Activated CD4-positive, alpha-beta memory T cell treated with anti-CD3 and anti-CD28 coated beads for 36 hours (primary cell): ENCODE measurements around the gene CRIM1. TPM values are rescaled to one million over a fixed set of nuclear protein-coding genes. Genes with fewer than 3 reads are reported as not detected.

Experiments
- CTCF ChIA-PET: fragments of 350-600 bp; sonication (Branson Sonifier 250); formaldehyde crosslinking; loops from one replicate; lab custom pipeline; 2021; ENCODE audit warnings: antibody characterized with exemption, inconsistent platforms; lab: Charles Lee
- POLR2A ChIA-PET: fragments of 350-600 bp; sonication (Branson Sonifier 250); formaldehyde crosslinking; loops from one replicate; lab custom pipeline; 2021; ENCODE audit warnings: antibody characterized with exemption; lab: Charles Lee
- DNase-seq: peaks from one replicate; pipeline ENCODE4 v3.0.0-alpha.2; 2020
- H3K27ac Mint-ChIP-seq: one replicate; pipeline ENCODE4 v1.8.0; 2021; ENCODE audit warnings: mixed read lengths
- H3K27me3 Mint-ChIP-seq: one replicate; pipeline ENCODE4 v1.8.0; 2021; ENCODE audit warnings: mixed read lengths
- H3K36me3 Mint-ChIP-seq: one replicate; pipeline ENCODE4 v1.8.0; 2021; ENCODE audit warnings: mixed read lengths
- H3K4me1 Mint-ChIP-seq: one replicate; pipeline ENCODE4 v1.8.0; 2021; ENCODE audit warnings: low read depth, mixed read lengths
- H3K4me3 Mint-ChIP-seq: one replicate; pipeline ENCODE4 v1.8.0; 2021; ENCODE audit warnings: mild to moderate bottlenecking, mixed read lengths
- H3K9me3 Mint-ChIP-seq: one replicate; pipeline ENCODE4 v1.8.0; 2021; ENCODE audit warnings: mixed read lengths
- intact Hi-C: fragments of 100-400 bp; cut with micrococcal nuclease; formaldehyde crosslinking; loops from one replicate; pipeline ENCODE4 v1.15.1; 2023
- total RNA-seq, 2 experiments: library from RNA; stranded (reverse); gene quantifications; one replicate each; pipeline ENCODE4 v1.2.3, GENCODE V29; 2021

Gene CRIM1
- total RNA-seq, 2 experiments from 2014 or later = 5.3 to 5.5 TPM

- H3K9me3 Mint-ChIP-seq = no peaks in the 10 kb centered on the region
- intact Hi-C loops = no loop called here
- no peak overlapping the region for H3K27ac Mint-ChIP-seq
- no peak overlapping the region for H3K4me3 Mint-ChIP-seq
- ChIA-PET CTCF (no interaction called here), POLR2A (no interaction called here)
- peaks cover 6% of the 10 kb centered on the region for H3K4me1 Mint-ChIP-seq
- no peak for DNase-seq
- H3K36me3 Mint-ChIP-seq = peaks cover 4% of the 10 kb centered on the region
- no peaks in the 10 kb centered on the region for H3K27me3 Mint-ChIP-seq
These were observed 88.8 kb downstream of the CRIM1 start for GRCh38 chr2:36444216-36444936.

- no peak for DNase-seq
- Mint-ChIP-seq H3K36me3 (peaks cover 4% of the 10 kb centered on the region), H3K4me3 (no peak overlapping the region), H3K4me1 (peaks cover 6% of the 10 kb centered on the region), H3K27ac (no peak overlapping the region), H3K9me3 (no peaks in the 10 kb centered on the region), H3K27me3 (no peaks in the 10 kb centered on the region)
- ChIA-PET CTCF (no interaction called here), POLR2A (no interaction called here)
- intact Hi-C loops = no loop called here
These were observed 89.7 kb downstream of the CRIM1 start for GRCh38 chr2:36445185-36445866.

GRCh38 chr2:36446294-36446693, 90.7 kb downstream of the CRIM1 start:
- Mint-ChIP-seq H3K4me1 (peaks cover 6% of the 10 kb centered on the region), H3K4me3 (no peak overlapping the region), H3K27me3 (no peaks in the 10 kb centered on the region), H3K9me3 (no peaks in the 10 kb centered on the region), H3K36me3 (peaks cover 4% of the 10 kb centered on the region), H3K27ac (no peak overlapping the region)
- intact Hi-C loops = no loop called here
- ChIA-PET CTCF (no interaction called here), POLR2A (no interaction called here)
- no peak for DNase-seq

GRCh38 chr2:36449213-36449612, 93.6 kb downstream of the CRIM1 start:
- Mint-ChIP-seq H3K4me1 (no peaks in the 10 kb centered on the region), H3K9me3 (no peaks in the 10 kb centered on the region), H3K4me3 (no peak overlapping the region), H3K36me3 (no peaks in the 10 kb centered on the region), H3K27me3 (no peaks in the 10 kb centered on the region), H3K27ac (no peak overlapping the region)
- POLR2A ChIA-PET = no interaction called here
- DNase-seq = no peak
- CTCF ChIA-PET = interaction anchor here (0.5 kb wide), 1 partner anchor 1841 kb away, joined by 4 read pairs; no protein-coding TSS in a partner anchor
- intact Hi-C loops = no loop called here

GRCh38 chr2:36449943-36450392, 94.4 kb downstream of the CRIM1 start:
- ChIA-PET POLR2A (no interaction called here), CTCF (no interaction called here)
- no peaks in the 10 kb centered on the region for H3K27me3 Mint-ChIP-seq
- intact Hi-C loops = no loop called here
- no peaks in the 10 kb centered on the region for H3K4me1 Mint-ChIP-seq
- no peak for DNase-seq
- H3K4me3 Mint-ChIP-seq = no peak overlapping the region
- H3K36me3 Mint-ChIP-seq = no peaks in the 10 kb centered on the region
- H3K9me3 Mint-ChIP-seq = no peaks in the 10 kb centered on the region
- H3K27ac Mint-ChIP-seq = no peak overlapping the region

- no peak for DNase-seq
- Mint-ChIP-seq H3K36me3 (no peaks in the 10 kb centered on the region), H3K27ac (no peak overlapping the region), H3K4me1 (no peaks in the 10 kb centered on the region), H3K27me3 (no peaks in the 10 kb centered on the region), H3K9me3 (no peaks in the 10 kb centered on the region), H3K4me3 (no peak overlapping the region)
- intact Hi-C loops = no loop called here
- ChIA-PET CTCF (no interaction called here), POLR2A (no interaction called here)
These were observed 95.1 kb downstream of the CRIM1 start for GRCh38 chr2:36450466-36451196.

- no peak overlapping the region for H3K4me3 Mint-ChIP-seq
- H3K4me1 Mint-ChIP-seq = no peaks in the 10 kb centered on the region
- ChIA-PET CTCF (no interaction called here), POLR2A (no interaction called here)
- H3K36me3 Mint-ChIP-seq = no peaks in the 10 kb centered on the region
- no peaks in the 10 kb centered on the region for H3K9me3 Mint-ChIP-seq
- H3K27ac Mint-ChIP-seq = no peak overlapping the region
- H3K27me3 Mint-ChIP-seq = no peaks in the 10 kb centered on the region
- intact Hi-C loops = no loop called here
- DNase-seq = no peak
These were observed 95.9 kb downstream of the CRIM1 start for GRCh38 chr2:36451512-36451911.

- Mint-ChIP-seq H3K27ac (no peak overlapping the region), H3K4me3 (no peak overlapping the region), H3K27me3 (no peaks in the 10 kb centered on the region), H3K36me3 (no peaks in the 10 kb centered on the region), H3K9me3 (no peaks in the 10 kb centered on the region), H3K4me1 (no peaks in the 10 kb centered on the region)
- ChIA-PET CTCF (no interaction called here), POLR2A (no interaction called here)
- intact Hi-C loops = no loop called here
- no peak for DNase-seq
These were observed 96.7 kb downstream of the CRIM1 start for GRCh38 chr2:36452260-36452659.

GRCh38 chr2:36453652-36454051, 98.1 kb downstream of the CRIM1 start:
- Mint-ChIP-seq H3K36me3 (no peaks in the 10 kb centered on the region), H3K4me1 (no peaks in the 10 kb centered on the region), H3K9me3 (no peaks in the 10 kb centered on the region), H3K27me3 (no peaks in the 10 kb centered on the region), H3K27ac (no peak overlapping the region), H3K4me3 (no peak overlapping the region)
- intact Hi-C loops = no loop called here
- CTCF ChIA-PET = no interaction called here
- no peak for DNase-seq
- POLR2A ChIA-PET = no interaction called here

- DNase-seq = no peak
- POLR2A ChIA-PET = no interaction called here
- Mint-ChIP-seq H3K4me3 (no peak overlapping the region), H3K9me3 (no peaks in the 10 kb centered on the region), H3K27ac (no peak overlapping the region), H3K27me3 (no peaks in the 10 kb centered on the region), H3K36me3 (no peaks in the 10 kb centered on the region), H3K4me1 (no peaks in the 10 kb centered on the region)
- intact Hi-C loops = no loop called here
- CTCF ChIA-PET = no interaction called here
These were observed 99.4 kb downstream of the CRIM1 start for GRCh38 chr2:36455011-36455410.

GRCh38 chr2:36455788-36456187, 100.2 kb downstream of the CRIM1 start:
- Mint-ChIP-seq H3K27me3 (no peaks in the 10 kb centered on the region), H3K9me3 (no peaks in the 10 kb centered on the region)
- DNase-seq = no peak

More at GRCh38 chr2:36455788-36456187, 100.2 kb downstream of the CRIM1 start:
- CTCF ChIA-PET = no interaction called here
- no peaks in the 10 kb centered on the region for H3K36me3 Mint-ChIP-seq
- H3K4me3 Mint-ChIP-seq = no peak overlapping the region
- H3K4me1 Mint-ChIP-seq = no peaks in the 10 kb centered on the region
- intact Hi-C loops = no loop called here
- no peak overlapping the region for H3K27ac Mint-ChIP-seq
- POLR2A ChIA-PET = no interaction called here
